GM18867 (cell line): ENCODE measurements around the gene SASH1.

Experiments
- ATAC-seq: cut with Tn5 transposase; IDR thresholded peaks from one replicate; pipeline ENCODE4 v1.9.1; 2021; ENCODE audit warnings: mild to moderate bottlenecking, moderate library complexity; ENCODE audit not compliant: unreplicated experiment

SASH1 gene

DNA sequence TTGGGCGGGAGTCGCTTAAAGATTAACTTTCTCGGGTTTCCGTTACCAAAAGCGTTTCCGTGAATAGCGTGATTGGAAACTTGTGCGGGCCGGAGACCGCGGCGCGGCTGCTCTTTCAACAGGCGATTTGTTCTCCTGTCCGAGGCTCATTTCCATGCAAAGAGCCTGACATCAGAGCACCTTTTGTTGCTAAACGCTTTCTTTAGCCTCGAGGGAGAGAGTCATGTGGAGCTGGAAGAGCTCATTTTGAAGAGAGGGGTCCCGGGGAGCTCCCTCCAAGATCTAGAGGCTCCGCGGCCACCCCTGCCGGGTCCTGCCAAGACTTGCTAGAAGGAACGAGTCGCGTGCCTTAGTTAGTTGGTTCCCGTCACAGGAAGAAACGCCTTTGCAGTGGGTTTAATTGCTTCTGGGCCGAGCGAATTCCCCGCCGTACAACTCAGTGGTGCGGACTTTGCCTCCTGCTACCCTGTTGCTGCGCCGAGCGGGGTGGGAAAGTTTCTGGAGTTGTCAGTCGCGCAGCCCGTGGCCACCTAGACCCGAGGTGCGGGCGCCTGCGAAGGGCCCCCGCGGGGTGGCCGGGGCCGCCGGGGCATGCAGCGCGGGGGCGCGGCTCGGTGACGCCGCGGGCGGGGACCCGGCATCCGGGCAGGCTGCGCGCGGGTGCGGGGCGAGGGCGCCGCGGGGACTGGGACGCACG lies at the start of gene SASH1:
TSS of gene SASH1 (plus strand) at position 489 of the 697 bp plus-strand sequence. CDS start 230 bp downstream, outside the sequence.
- ATAC-seq = peak; percentile 45

DNA sequence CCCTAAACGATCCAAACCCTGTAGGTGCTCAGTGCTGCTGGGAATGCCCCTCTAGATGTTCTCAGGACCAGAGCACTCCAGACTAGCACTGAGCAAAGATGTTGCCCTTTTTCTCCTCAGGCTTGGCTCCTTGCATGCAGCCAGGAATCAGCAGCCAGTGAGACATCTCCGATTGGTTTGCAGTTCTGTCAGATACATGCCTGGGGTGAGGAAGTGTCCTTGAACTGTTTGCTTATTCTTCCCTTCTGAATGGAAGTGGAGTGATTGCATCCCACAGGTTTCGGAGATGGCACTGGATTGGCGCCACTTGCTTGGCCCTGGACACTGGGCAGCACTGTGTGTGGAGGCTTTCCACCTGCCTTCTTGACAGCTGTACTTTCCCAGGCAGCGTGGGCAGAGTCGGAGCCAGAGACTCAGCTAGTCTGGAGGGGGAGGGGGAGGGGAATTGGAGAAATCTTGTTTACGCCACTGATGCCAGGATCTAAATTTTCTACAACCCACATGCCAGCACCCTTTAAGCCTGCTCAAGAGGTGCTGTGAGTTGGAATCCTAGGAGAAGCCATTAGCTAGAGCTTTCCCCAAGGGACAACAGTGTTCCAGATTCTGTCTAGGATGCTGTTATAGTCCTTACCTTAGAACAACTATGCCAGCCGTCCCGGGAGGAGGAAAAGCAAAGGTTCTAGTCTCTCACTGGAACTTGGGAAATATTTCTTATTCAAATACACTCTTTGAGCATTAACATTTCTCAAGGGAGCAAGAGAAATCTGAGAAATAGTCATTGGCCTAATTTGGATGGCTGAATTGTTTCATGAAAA lies 49.2 kb upstream of the SASH1 start:
- no peak for ATAC-seq

DNA sequence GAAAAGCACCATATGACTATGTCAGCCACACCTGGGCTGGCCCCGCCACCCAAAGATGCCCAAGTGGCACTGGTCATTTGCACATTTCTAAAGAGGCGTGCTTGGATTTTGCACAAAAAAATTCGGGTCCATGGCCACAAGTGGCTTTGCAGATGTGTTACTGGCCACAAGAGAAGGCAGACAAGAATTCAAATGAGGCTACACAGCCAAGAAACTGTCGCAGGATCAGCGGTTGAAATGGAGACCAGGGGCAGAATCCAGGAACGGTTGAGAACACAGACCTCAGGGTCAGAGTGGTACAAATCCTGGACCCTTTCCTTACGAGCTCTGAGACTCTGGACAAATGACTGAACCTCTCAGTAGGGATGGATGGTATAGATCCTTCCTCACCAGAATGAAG lies 48.6 kb upstream of the SASH1 start:
- no peak for ATAC-seq

DNA sequence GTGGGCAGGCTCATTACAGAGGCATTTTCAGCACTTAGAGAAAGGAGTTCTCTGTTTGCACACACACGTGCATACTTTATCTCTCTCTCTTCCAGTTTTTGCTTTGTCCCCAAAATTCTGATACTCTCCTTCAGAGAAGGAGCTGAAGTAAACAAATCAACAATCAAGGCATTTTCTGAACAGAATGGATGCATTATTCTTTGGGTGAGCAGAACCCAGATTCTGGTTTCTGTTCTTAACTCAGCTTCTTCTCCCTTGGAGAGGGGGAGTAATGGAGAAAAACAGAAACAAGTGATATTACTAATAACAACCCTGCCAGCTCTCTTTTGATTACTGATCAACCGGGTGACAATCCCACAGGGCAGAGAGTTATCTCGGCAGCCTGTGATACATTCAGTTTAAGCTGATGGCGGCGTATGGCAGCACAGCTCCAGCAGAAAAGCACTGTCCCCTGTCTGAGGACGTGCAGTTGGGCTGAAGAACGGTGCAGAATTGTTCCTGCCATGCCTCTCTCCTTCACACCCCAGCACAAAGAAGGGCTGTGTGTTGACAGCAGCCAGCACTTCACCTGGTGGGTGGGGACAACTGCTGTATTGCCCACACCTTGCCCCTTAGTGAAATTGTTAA lies 47.3 kb upstream of the SASH1 start:
- ATAC-seq = no peak

DNA sequence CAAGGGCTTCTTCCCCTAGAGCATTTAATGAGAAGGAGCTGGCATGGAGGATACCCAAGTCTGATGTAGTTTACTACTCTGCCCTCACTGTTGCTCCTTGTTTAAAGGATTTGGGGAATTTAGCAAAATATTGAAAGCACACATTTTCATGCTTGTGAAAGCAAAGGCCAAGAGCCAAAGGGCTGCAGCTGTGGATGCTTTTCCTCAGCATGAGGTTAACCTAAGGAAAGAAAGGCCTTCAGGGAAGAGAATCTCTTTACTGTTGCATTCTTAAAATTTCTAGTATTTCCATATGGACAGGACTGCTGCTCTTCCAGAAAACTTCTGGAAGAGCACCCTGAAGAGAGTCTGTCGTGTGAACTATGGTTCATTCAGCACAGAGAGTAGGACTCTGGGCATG lies 45.9 kb upstream of the SASH1 start:
- ATAC-seq = no peak

DNA sequence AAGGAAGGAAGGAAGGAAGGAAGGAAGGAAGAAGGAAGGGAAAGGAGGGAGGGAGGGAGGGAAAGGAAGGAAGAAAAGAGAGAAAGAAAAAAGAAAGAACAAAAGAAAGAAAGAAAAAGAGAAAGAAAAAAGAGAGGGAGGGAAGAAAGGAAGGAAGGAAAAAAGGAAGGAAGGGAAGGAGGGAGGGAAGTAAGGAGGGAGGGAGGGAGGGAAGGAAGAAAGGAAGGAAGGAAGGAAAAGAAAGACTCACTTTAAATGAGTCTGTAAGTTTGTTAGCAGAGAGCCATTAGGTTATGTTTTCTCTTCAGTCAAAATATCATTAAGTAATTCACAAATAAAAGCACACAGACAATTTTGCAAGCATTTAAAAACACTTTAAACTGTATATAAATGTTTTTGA lies 44.0 kb upstream of the SASH1 start:
- no peak for ATAC-seq

DNA sequence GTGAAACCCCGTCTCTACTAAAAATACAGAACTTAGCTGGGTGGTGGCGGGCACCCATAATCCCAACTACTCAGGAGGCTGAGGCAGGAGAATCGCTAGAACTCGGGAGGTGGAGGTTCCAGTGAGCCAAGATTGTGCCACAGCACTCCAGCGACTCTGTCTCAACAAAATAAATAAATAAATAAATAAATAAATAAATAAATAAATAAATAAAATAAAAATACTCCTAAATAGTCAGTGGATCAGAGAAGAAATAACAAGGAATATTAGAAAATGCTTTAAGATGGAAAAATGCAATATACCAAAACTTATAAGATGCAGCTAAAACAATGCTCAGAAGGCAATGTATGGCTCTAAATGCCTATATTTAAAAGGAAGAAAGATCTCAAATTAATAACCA lies 39.0 kb upstream of the SASH1 start:
- ATAC-seq = no peak

DNA sequence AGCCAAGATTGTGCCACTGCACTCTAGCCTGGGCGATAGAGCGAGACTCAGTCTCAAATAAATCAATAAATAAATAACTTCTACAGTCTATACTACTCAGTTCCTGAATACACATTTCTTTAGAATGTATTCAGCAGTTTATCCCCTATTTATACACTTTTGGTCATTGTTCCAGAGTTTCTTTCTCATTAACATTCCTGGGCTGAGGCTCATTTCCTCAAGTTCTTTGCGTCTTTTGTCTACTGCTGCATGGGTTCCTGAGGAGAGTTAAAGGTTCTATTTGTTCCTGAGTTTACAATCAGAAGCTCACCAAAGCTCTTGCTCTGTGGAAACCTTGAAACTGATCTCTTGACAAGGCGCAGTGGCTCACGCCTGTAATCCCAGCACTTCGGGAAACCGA lies 37.7 kb upstream of the SASH1 start:
- no peak for ATAC-seq

DNA sequence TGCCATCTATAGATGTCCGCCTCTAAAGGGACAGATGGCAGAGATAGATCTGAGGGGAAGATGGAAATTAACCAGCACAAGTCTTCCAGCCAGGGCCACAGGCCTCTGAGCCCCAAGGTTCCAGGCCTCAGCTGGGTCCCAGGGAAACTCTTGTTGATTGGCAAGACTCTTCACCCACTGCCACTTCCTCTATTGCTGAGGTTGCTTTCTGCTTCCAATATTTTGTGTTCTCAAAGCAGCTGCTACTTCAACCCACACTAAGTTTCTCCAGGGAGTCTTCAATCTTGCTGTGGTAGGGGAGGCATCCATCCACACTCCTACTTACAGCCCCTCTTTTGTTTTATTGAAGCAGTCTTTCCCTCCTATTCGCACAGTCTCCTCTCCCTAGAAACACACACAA lies 36.4 kb upstream of the SASH1 start:
- no peak for ATAC-seq

DNA sequence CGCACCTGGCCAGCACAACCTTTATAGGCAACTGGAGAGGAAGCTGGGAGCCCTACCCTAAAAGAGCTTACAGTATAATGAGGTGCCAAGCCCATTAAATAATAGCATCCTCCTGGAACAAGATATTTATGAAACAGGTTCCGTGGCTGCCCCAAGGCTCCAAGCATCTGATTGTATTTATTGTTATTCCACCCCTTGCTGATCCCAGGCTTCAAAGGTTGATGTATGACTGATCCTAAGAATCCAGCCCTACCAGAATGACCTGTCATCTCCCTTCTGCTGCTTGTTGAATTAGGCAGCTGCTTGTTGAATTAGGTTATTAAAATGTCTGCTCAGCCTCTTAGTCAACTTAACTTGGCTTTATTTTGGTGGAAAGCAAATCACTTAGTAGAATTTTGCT lies 35.2 kb upstream of the SASH1 start:
- ATAC-seq = no peak

DNA sequence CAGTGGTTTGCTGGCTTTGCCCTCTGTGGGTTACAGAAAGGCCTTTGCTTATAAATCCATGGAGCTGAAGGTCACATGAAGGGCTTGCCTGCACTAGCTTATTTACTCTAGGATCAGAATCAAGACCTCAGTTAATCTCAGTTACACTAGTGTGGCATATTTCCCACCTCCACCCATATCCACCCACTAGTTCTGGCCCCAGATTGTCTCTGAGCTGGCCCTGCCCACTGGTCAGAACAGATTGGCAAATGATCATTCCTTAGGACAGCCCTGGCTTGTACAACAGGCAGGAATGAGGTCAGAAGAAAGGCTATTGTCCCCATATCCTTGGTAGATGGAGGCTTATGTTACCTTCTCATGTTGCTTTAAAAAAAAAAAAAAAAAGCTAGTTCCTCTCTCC lies 33.3 kb upstream of the SASH1 start:
- no peak for ATAC-seq

DNA sequence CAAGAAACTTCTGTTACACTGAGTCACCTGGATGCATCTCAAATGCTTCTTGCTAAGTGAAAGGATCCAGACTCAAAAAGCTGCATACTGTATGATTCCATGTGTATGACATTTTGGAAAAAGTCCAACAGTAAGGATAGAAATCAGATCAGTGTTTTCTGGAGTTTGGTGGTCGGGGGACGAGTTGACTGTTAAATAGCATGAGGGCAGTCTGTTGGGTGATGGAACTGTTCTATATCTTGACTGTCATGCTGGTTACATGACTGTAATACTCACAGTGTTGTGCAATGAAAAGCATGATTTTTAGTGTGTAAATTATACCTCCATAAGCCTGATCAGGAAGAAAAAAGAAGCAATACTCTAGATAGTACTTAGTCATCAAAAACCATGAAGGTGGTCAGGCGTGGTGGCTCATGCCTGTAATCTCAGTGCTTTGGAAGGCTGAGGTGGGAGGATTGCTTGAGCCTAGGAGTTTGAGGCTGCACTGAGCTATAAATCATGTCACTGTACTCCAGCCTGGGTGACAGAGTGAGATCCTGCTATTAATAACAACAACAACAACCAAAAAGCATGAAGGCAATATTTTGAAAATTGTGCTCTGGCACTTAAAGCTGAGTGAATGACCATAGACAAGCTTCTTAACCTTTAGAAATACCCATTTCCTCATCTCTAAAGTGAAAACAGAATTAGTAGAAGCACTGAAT lies 30.5 kb upstream of the SASH1 start:
- no peak for ATAC-seq

DNA sequence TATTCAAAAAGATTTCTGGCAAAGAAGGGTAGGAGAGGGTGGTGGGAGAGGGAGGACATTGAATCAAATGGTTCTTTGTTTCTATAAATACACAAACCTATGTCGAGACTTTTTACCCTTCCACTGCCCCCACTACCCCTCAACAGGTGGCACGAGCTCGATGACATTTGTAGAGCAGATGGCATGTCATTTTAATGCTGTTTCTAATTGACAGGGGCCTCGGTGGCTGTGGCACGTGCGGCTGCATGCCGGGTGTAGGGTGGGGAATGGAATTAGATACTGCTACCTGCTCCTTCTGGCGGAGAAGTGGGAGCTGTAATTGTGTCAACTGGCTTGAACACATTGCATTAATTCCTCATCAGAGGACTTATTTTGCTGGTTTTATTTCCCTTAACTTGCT lies 29.1 kb upstream of the SASH1 start:
- no peak for ATAC-seq

DNA sequence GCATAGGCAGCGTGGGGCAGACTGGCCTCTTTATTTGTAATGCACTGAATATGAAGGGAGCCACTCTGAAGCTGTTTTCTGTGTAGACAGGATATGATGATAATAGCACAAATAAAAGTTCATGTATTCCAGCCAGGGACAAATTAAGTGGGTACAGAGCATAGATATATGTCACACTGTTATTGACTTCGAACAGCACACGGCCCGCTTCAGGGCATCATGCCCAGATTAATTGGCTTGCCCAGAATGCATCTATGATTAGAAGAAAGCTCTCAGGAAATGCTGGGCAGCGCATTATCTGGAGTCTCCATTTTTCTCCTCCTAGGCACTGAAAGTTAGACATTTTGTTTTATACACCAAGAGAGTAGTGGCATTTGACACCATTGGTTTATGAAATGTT lies 26.3 kb upstream of the SASH1 start:
- no peak for ATAC-seq

DNA sequence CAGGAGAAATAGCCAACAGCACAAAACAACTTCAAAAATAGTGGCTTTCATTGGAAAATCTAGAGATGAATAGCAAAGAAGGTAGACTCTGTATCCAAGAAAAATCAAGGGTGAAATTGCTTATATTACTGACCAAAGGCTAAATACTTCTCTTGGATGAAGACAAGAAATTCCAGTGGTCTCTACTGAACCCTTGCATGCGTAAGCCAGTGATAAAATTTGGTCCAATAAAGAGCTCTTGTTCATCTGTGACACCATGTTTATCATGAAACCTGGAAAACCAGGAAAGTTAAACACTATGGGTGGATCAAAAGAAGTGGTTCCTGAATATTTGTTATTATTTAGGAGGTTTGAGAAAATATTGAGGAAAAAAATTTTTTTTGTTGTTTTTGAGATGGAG lies 25.6 kb upstream of the SASH1 start:
- ATAC-seq = no peak

DNA sequence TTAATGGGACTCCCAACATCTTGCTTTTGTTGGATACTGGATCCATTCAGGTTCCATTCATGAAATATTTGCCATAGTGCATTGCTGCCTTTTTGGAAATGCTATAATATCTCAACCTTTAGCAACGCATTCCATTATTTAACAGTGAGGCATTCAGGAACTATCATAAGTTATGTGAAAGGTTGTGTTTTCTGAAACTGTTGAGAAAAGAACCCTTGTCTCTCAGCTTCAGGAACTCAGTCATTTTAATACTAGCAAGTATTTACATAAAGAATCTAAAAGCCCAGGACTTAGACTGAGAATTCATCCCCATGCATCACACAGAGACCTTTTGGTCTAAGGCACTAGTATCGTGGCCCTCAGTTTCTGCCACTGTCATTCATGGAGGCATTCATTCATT lies 24.9 kb upstream of the SASH1 start:
- no peak for ATAC-seq

DNA sequence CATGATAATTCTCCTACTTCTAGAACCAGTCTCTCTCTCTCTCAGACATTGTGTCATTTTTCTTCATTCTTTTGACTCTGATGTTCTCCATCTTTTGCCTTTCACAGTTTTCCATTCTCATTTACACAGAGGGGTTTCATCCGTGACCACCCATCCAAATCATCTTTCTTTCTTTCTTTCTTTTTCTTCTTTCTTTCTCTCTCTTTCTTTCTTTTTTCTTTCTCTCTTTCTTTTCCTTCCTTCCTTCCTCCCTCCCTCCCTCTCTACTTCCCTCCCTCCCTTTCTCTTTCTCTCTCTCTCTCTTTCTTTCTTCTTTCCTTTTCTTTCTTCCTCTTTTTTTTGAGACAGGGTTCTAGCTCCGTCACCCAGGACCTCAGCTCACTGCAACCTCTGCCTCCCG lies 19.9 kb upstream of the SASH1 start:
- ATAC-seq = no peak

DNA sequence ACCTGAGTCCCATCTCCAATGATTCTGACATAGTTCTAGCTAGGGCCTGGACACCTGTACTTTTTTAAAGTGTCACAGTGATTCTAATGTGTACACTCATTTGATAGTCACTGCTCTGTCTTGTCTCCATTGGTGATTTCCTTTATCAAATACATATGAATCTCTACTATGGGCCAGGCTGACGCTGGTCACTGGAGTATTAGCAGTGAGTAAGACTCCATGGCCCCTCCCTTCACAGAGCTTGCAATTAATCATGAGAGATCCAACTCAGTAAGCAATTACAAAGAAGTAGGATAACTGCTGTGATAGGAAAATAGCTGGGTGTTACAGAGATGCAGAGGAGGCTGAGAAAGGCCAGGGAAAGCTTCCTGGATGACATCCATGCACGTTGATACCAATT lies 19.3 kb upstream of the SASH1 start:
- ATAC-seq = no peak

DNA sequence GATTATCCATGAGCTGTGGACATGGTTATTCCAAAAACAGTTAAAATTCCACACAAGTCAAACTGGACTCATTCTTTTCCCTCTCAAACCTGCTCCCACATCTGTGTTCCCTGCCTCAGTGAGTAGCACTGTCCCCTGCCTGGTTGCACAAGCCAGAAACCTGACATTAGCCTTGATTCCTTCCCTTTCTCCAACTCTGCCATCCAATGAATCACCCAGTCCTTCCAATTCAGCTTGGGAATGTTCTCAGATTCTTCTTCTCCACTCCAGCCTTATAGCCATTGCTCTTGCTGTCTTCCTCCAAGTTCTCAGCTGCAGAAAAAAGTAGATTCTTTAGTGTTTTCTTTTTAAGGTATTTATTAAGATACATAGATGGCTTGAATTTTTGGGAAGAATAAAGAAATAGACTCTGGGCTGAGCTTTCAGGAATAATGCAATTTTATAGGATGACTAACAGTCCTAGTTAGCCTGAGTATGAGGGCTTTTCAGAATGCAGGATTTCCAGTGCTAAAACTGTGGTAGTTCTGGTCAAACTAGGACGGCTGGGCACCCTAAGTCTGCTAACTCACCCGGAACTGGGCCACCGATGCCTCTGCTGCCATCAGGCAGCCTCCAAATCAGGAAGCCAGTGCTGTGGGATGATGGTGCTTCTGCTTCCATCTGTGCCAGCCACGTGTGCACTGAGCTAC lies 18.2 kb upstream of the SASH1 start:
- no peak for ATAC-seq

DNA sequence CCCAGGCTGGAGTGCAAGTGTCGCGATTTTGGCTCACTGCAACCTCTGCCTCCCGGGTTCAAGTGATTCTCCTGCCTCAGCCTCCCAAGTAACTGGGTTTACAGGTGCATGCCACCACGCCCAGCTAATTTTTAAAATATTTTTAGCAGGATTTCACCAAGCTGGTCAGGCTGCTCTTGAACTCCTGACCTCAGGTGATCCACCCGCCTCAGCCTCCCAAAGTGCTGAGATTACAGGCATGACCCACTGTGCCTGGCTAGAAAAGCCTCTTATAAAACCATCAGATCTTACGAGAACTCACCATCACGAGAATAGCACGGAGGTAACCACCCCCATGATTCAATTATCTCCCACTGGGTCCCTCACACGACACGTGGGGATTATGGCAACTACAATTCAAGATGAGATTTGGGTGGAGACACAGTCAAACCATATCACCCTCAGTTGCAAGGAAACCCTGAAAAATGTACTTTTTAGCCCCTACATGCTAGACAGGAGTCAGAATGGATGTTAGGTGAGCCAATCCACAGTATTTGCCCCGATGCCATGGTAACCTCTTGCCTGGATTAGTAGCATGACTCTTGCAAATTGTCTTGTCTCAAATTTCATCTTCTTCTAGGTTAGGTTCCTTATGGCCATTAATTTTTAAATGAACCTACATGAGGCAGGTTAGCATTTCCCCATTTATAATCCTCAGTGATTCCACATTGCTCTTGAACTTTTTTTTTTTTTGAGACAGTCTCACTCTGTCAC lies 17.1 kb upstream of the SASH1 start:
- ATAC-seq = no peak
